HUES64 (cell line): ENCODE results near the gene IRF3. TPM values are rescaled to one million over a fixed set of nuclear protein-coding genes. Genes with fewer than 3 reads are reported as not detected.

ENCODE experiments used
- H3K27ac ChIP-seq: 2 replicates; pipeline ENCODE4 v1.7.0; 2013; ENCODE audit warnings: low read depth, low read length, inconsistent platforms
- H3K27me3 ChIP-seq: 2 replicates; pipeline ENCODE4 v1.6.1; 2013; ENCODE audit warnings: mild to moderate bottlenecking, low read length; ENCODE audit not compliant: insufficient read depth
- H3K36me3 ChIP-seq: 2 replicates; pipeline ENCODE4 v1.6.1; 2013; ENCODE audit warnings: mild to moderate bottlenecking, low read length; ENCODE audit not compliant: insufficient read depth
- H3K4me1 ChIP-seq: 2 replicates; pipeline ENCODE4 v1.6.1; 2013; ENCODE audit warnings: mild to moderate bottlenecking, low read length, moderate library complexity; ENCODE audit not compliant: insufficient read depth
- H3K4me3 ChIP-seq: 2 replicates; pipeline ENCODE4 v1.5.1; 2013; ENCODE audit warnings: mild to moderate bottlenecking, low read length, moderate library complexity
- H3K9ac ChIP-seq: 2 replicates; pipeline ENCODE4 v1.6.1; 2013; ENCODE audit warnings: mild to moderate bottlenecking, low read depth, low read length
- H3K9me3 ChIP-seq: 2 replicates; pipeline ENCODE4 v1.6.1; 2013; ENCODE audit warnings: low read depth, low read length; ENCODE audit not compliant: insufficient read depth
- WGBS: fragments of 150-250, 120-280 bp; methylation state at CpG from one replicate; pipeline ENCODE4 v1.1.7; 2013; ENCODE audit warnings: missing lambda C conversion rate; 5-methylcytosine and 5-hydroxymethylcytosine counted together
- polyA plus RNA-seq, 2 experiments: library from polyadenylated mRNA; stranded (reverse); fragments of 50-300 nt; gene quantifications; one replicate each; pipeline ENCODE4 v1.2.3, GENCODE V29; 2013

The IRF3 gene
- 64.1 TPM for polyA plus RNA-seq (2013, experiment 1 of 2)
- polyA plus RNA-seq (2013, experiment 2 of 2): 57.6 TPM

GRCh38 chr19:49665351-49666119 is at the start of gene IRF3, which contains the start of gene BCL2L12:
Gene IRF3, minus strand, starts transcription at chr19:49665857. Its CDS starts 1,019 bp downstream, at chr19:49664838.
Gene BCL2L12, plus strand, starts transcription at chr19:49665933. Its CDS starts 760 bp downstream, at chr19:49666693.
- Histone ChIP-seq H3K4me1 (no peaks in the 10 kb centered on the region; the same call in 1 of the 2 replicates), H3K4me3 (peak within 1 kb of the TSS; percentile 69), H3K27me3 (no peaks in the 10 kb centered on the region), H3K27ac (peak within 1 kb of the TSS; percentile 94), H3K36me3 (peaks cover 50% of the 10 kb centered on the region), H3K9me3 (0 out of 2 replicates have a peak, but pooled peaks cover under 1% of the 10 kb centered on the region), H3K9ac (peak within 1 kb of the TSS; percentile 63)
- WGBS: under 1% methylated on average over 50 of the region's 50 CpGs

- Histone ChIP-seq H3K27me3 (no peaks in the 10 kb centered on the region), H3K27ac (no peak overlapping the region), H3K36me3 (peaks cover 15% of the 10 kb centered on the region), H3K4me1 (no peaks in the 10 kb centered on the region), H3K9me3 (no peaks in the 10 kb centered on the region), H3K4me3 (no peak overlapping the region), H3K9ac (no peak overlapping the region)
- WGBS: 86% methylated on average over 8 of the region's 8 CpGs
These were observed 47.7 kb upstream of the IRF3 start for GRCh38 chr19:49713236-49713845.

GRCh38 chr19:49712397-49712859 is 46.8 kb upstream of the IRF3 start:
- no peaks in the 10 kb centered on the region for H3K27me3 ChIP-seq

GRCh38 chr19:49710372-49710951 is 44.8 kb upstream of the IRF3 start:
- H3K36me3 ChIP-seq: peaks cover 26% of the 10 kb centered on the region
- H3K27me3 ChIP-seq: no peaks in the 10 kb centered on the region
- H3K27ac ChIP-seq: no peak overlapping the region
- WGBS: 93% methylated on average over 20 of the region's 20 CpGs
- H3K4me1 ChIP-seq: no peaks in the 10 kb centered on the region
- no peak overlapping the region for H3K9ac ChIP-seq
- no peak overlapping the region for H3K4me3 ChIP-seq
- H3K9me3 ChIP-seq: no peaks in the 10 kb centered on the region

More at GRCh38 chr19:49712397-49712859, 46.8 kb upstream of the IRF3 start:
- Histone ChIP-seq H3K36me3 (peaks cover 18% of the 10 kb centered on the region), H3K4me3 (no peak overlapping the region), H3K9ac (no peak overlapping the region), H3K9me3 (no peaks in the 10 kb centered on the region), H3K4me1 (no peaks in the 10 kb centered on the region), H3K27ac (no peak overlapping the region)
- WGBS: 69% methylated on average over 20 of the region's 20 CpGs

GRCh38 chr19:49705919-49706318 is 40.3 kb upstream of the IRF3 start:
- H3K9me3 ChIP-seq: no peaks in the 10 kb centered on the region
- 94% methylated on average over 16 of the region's 16 CpGs for WGBS
- H3K36me3 ChIP-seq: peaks cover 27% of the 10 kb centered on the region
- no peaks in the 10 kb centered on the region for H3K4me1 ChIP-seq
- no peak overlapping the region for H3K4me3 ChIP-seq
- peaks cover 5% of the 10 kb centered on the region; the same call in 1 of the 2 replicates for H3K27me3 ChIP-seq
- no peak overlapping the region for H3K9ac ChIP-seq
- H3K27ac ChIP-seq: no peak overlapping the region

GRCh38 chr19:49704888-49705642 is 39.4 kb upstream of the IRF3 start:
- Histone ChIP-seq H3K9me3 (no peaks in the 10 kb centered on the region), H3K27ac (no peak overlapping the region), H3K4me3 (no peak overlapping the region), H3K4me1 (no peaks in the 10 kb centered on the region), H3K27me3 (peaks cover 5% of the 10 kb centered on the region; the same call in 1 of the 2 replicates), H3K36me3 (peaks cover 20% of the 10 kb centered on the region), H3K9ac (no peak overlapping the region)
- WGBS: 95% methylated on average over 22 of the region's 22 CpGs

GRCh38 chr19:49701271-49701786 is 35.7 kb upstream of the IRF3 start:
- peak overlapping the region; percentile 34 for H3K4me3 ChIP-seq
- H3K27ac ChIP-seq: no peak overlapping the region
- H3K9me3 ChIP-seq: no peaks in the 10 kb centered on the region
- no peaks in the 10 kb centered on the region for H3K4me1 ChIP-seq
- peaks cover 5% of the 10 kb centered on the region; the same call in 1 of the 2 replicates for H3K27me3 ChIP-seq
- peaks cover 22% of the 10 kb centered on the region for H3K36me3 ChIP-seq
- H3K9ac ChIP-seq: no peak overlapping the region
- WGBS: 14% methylated on average over 39 of the region's 40 CpGs

GRCh38 chr19:49700563-49700962 is 34.9 kb upstream of the IRF3 start:
- H3K4me1 ChIP-seq: no peaks in the 10 kb centered on the region
- no peak overlapping the region for H3K27ac ChIP-seq
- peaks cover 5% of the 10 kb centered on the region; the same call in 1 of the 2 replicates for H3K27me3 ChIP-seq
- H3K4me3 ChIP-seq: no peak overlapping the region
- WGBS: 71% methylated on average over 11 of the region's 11 CpGs
- H3K9ac ChIP-seq: no peak overlapping the region
- no peaks in the 10 kb centered on the region for H3K9me3 ChIP-seq
- H3K36me3 ChIP-seq: peaks cover 18% of the 10 kb centered on the region

GRCh38 chr19:49699364-49699763 is 33.7 kb upstream of the IRF3 start:
- Histone ChIP-seq H3K4me1 (no peaks in the 10 kb centered on the region), H3K9ac (no peak overlapping the region), H3K36me3 (peaks cover 11% of the 10 kb centered on the region; the same call in 1 of the 2 replicates), H3K27ac (no peak overlapping the region), H3K9me3 (no peaks in the 10 kb centered on the region), H3K4me3 (no peak overlapping the region), H3K27me3 (peaks cover 5% of the 10 kb centered on the region; the same call in 1 of the 2 replicates)
- 88% methylated on average over 5 of the region's 5 CpGs for WGBS

GRCh38 chr19:49696865-49697264 is 31.2 kb upstream of the IRF3 start:
- Histone ChIP-seq H3K4me1 (no peaks in the 10 kb centered on the region), H3K36me3 (peaks cover 19% of the 10 kb centered on the region), H3K27ac (no peak overlapping the region), H3K4me3 (no peak overlapping the region), H3K27me3 (peaks cover 5% of the 10 kb centered on the region; the same call in 1 of the 2 replicates), H3K9ac (no peak overlapping the region), H3K9me3 (no peaks in the 10 kb centered on the region)
- WGBS: 91% methylated on average over 7 of the region's 7 CpGs
